SK-N-SH (cell line): ENCODE measurements around the gene OGFR. TPM values are rescaled to one million over a fixed set of nuclear protein-coding genes. Genes with fewer than 3 reads are reported as not detected.

Experiments used
- CTCF ChIA-PET: fragments of 300-600, 350-600 bp; formaldehyde crosslinking; extraction: SDS; loops from one replicate; lab custom pipeline; 2021; lab: Yijun Ruan, JAX
- POLR2A ChIA-PET: fragments of 350-600 bp; sonication (Branson Sonifier 250); formaldehyde crosslinking; extraction: SDS; loops from one replicate; lab custom pipeline; 2020; ENCODE audit warnings: antibody characterized with exemption, inconsistent platforms; lab: Yijun Ruan, JAX
- DNase-seq: peaks from one replicate; pipeline ENCODE4 v3.0.0; 2012
- H2AFZ ChIP-seq: fragments of 200-600 bp; sonication (generic); 2 replicates; pipeline ENCODE4 v1.8.1; 2016; ENCODE audit warnings: antibody characterized with exemption, mild to moderate bottlenecking, low read depth
- H3F3A ChIP-seq: fragments of 200-600 bp; sonication (generic); replicated peaks from 2 replicates; pipeline ENCODE3; 2016; ENCODE audit warnings: antibody characterized with exemption, mild to moderate bottlenecking; ENCODE audit not compliant: insufficient read depth
- H3K27ac ChIP-seq, 2 experiments: fragments of 200-500 bp in 1 of 2; fragments of 200-600 bp in 1 of 2; sonication (Bioruptor generic) in 1 of 2; sonication (generic), shearing (Covaris generic) in 1 of 2; 2 replicates each; pipeline versions ENCODE4 v1.5.1 to v1.6.1; 2014 to 2016; ENCODE audit warnings: low read depth in 2 of 2, inconsistent platforms in 1 of 2, low read length in 1 of 2, mild to moderate bottlenecking in 1 of 2, mixed read lengths in 1 of 2
- H3K27me3 ChIP-seq: fragments of 200-600 bp; sonication (generic), shearing (Covaris generic); 2 replicates; pipeline ENCODE4 v1.6.1; 2016; ENCODE audit warnings: mixed run types; ENCODE audit not compliant: insufficient read depth
- H3K36me3 ChIP-seq, 2 experiments: fragments of 200-500 bp in 1 of 2; fragments of 200-600 bp in 1 of 2; sonication (Bioruptor generic) in 1 of 2; sonication (generic) in 1 of 2; replicated peaks in 1 of 2; 2 replicates each; pipeline versions ENCODE3 to v1.5.1; 2014 to 2016; ENCODE audit warnings: low read length in 1 of 2, mild to moderate bottlenecking in 1 of 2; ENCODE audit not compliant: insufficient read depth in 2 of 2, control insufficient read depth in 1 of 2
- H3K4me1 ChIP-seq, 2 experiments: fragments of 200-500 bp in 1 of 2; fragments of 200-600 bp in 1 of 2; sonication (Bioruptor generic) in 1 of 2; sonication (generic), shearing (Covaris generic) in 1 of 2; 2 replicates each; pipeline versions ENCODE4 v1.5.1 to v1.6.1; 2014 to 2016; ENCODE audit warnings: low read depth in 1 of 2, low read length in 1 of 2, mixed run types in 1 of 2; ENCODE audit not compliant: insufficient read depth in 2 of 2, control insufficient read depth in 1 of 2
- H3K4me2 ChIP-seq: fragments of 200-600 bp; sonication (generic), shearing (Covaris generic); 2 replicates; pipeline ENCODE4 v1.6.1; 2017; ENCODE audit warnings: mixed run types
- H3K4me3 ChIP-seq, 2 experiments: fragments of 200-500 bp in 1 of 2; fragments of 200-600 bp in 1 of 2; sonication (Bioruptor generic) in 1 of 2; sonication (generic), shearing (Covaris generic) in 1 of 2; 2 replicates each; pipeline versions ENCODE4 v1.5.1 to v1.8.1; 2014 to 2016; ENCODE audit warnings: low read depth in 2 of 2, inconsistent platforms in 1 of 2, low read length in 1 of 2, mild to moderate bottlenecking in 1 of 2, mixed read lengths in 1 of 2, moderate library complexity in 1 of 2
- H3K79me2 ChIP-seq: fragments of 200-600 bp; sonication (generic); 2 replicates; pipeline ENCODE4 v1.8.1; 2017; ENCODE audit warnings: mild to moderate bottlenecking; ENCODE audit not compliant: insufficient read depth
- H3K9ac ChIP-seq: fragments of 200-600 bp; sonication (generic); 2 replicates; pipeline ENCODE4 v1.6.1; 2017; ENCODE audit warnings: mixed run types
- H3K9me2 ChIP-seq: fragments of 200-600 bp; sonication (generic); 2 replicates; pipeline ENCODE4 v1.6.1; 2017; ENCODE audit warnings: mixed run types
- H3K9me3 ChIP-seq: fragments of 200-600 bp; sonication (generic); 2 replicates; pipeline ENCODE4 v1.6.1; 2017; ENCODE audit warnings: mixed run types, mild to moderate bottlenecking, moderate library complexity
- H4K20me1 ChIP-seq: fragments of 200-600 bp; sonication (generic); 2 replicates; pipeline ENCODE4 v1.6.1; 2017; ENCODE audit warnings: mild to moderate bottlenecking, mixed run types; ENCODE audit not compliant: insufficient read depth
- CHD2 ChIP-seq: fragments of 150-350 bp; IDR thresholded peaks from 2 replicates; pipeline ENCODE4 v1.6.1; 2018; ENCODE audit warnings: low read length; ENCODE audit not compliant: partially characterized antibody
- ELF1 ChIP-seq: IDR thresholded peaks from 2 replicates; pipeline ENCODE4 v1.4.0; 2012
- EP300 ChIP-seq, 2 experiments: IDR thresholded peaks; 2 replicates each; pipeline versions ENCODE4 v1.4.0 to v1.6.1; 2012; ENCODE audit warnings: borderline replicate concordance in 1 of 2, low read depth in 1 of 2, low read length in 1 of 2
- EZH2phosphoT487 ChIP-seq: fragments of 200-600 bp; sonication (generic); IDR thresholded peaks from 2 replicates; pipeline ENCODE4 v1.6.1; 2017; ENCODE audit warnings: low read depth, mixed run types, mild to moderate bottlenecking, antibody characterized with exemption, moderate library complexity, borderline replicate concordance
- FOXM1 ChIP-seq: IDR thresholded peaks from 2 replicates; pipeline ENCODE4 v1.4.0; 2012; ENCODE audit warnings: low read depth, mild to moderate bottlenecking
- GATA2 ChIP-seq: sonication (generic); formaldehyde crosslinking; IDR thresholded peaks from 2 replicates; pipeline ENCODE4 v1.5.0; 2020; ENCODE audit warnings: mild to moderate bottlenecking, missing genetic modification reagents
- IRF3 ChIP-seq: fragments of 150-350 bp; IDR thresholded peaks from 2 replicates; pipeline ENCODE4 v1.6.1; 2016; ENCODE audit warnings: mild to moderate bottlenecking, low read depth, low read length
- JUND ChIP-seq: IDR thresholded peaks from 2 replicates; pipeline ENCODE4 v1.4.0; 2012
- MEF2A ChIP-seq: IDR thresholded peaks from 2 replicates; pipeline ENCODE4 v1.4.0; 2012; ENCODE audit warnings: low read depth, borderline replicate concordance
- NFIC ChIP-seq: IDR thresholded peaks from 2 replicates; pipeline ENCODE4 v1.4.0; 2012; ENCODE audit warnings: borderline replicate concordance
- POLR2AphosphoS5 ChIP-seq: IDR thresholded peaks from 2 replicates; pipeline ENCODE4 v1.6.1; 2012; ENCODE audit warnings: low read depth, low read length
- RAD21 ChIP-seq: IDR thresholded peaks from 2 replicates; pipeline ENCODE4 v1.6.1; 2012; ENCODE audit warnings: mild to moderate bottlenecking, low read length
- RCOR1 ChIP-seq: fragments of 150-350 bp; IDR thresholded peaks from 2 replicates; pipeline ENCODE4 v1.6.1; 2017; ENCODE audit warnings: antibody characterized with exemption, low read length
- RFX5 ChIP-seq: IDR thresholded peaks from 2 replicates; pipeline ENCODE4 v1.6.1; 2012; ENCODE audit warnings: mild to moderate bottlenecking, improper control_type of control experiment, low read length
- RXRA ChIP-seq: IDR thresholded peaks from 2 replicates; pipeline ENCODE4 v1.4.0; 2012; ENCODE audit warnings: low read depth, mild to moderate bottlenecking, borderline replicate concordance
- SIN3A ChIP-seq: IDR thresholded peaks from 2 replicates; pipeline ENCODE4 v1.6.1; 2012; ENCODE audit warnings: low read depth, mild to moderate bottlenecking, low read length, moderate library complexity, borderline replicate concordance
- TCF12 ChIP-seq: IDR thresholded peaks from 2 replicates; pipeline ENCODE4 v1.4.0; 2012
- ZBTB33 ChIP-seq: IDR thresholded peaks from 2 replicates; pipeline ENCODE4 v1.4.0; 2012; ENCODE audit warnings: low read depth, borderline replicate concordance
- WGBS: methylation state at CpG from one replicate; pipeline ENCODE4 v1.1.6; 2017; ENCODE audit warnings: low lambda C conversion rate; 5-methylcytosine and 5-hydroxymethylcytosine counted together
- polyA plus RNA-seq, 3 experiments: library from polyadenylated mRNA; depleted of rRNA; stranded (reverse); fragments of >200 nt; gene quantifications; 2 replicates each; pipeline ENCODE4 v1.2.3, GENCODE V29; 2012
- TF ChIP-seq, protein P1 (sequence below): IDR thresholded peaks from 2 replicates; pipeline ENCODE4; 2012
- TF ChIP-seq, protein P2 (sequence below): fragments of 200-600 bp; sonication (generic); IDR thresholded peaks from 2 replicates; pipeline ENCODE4 v1.6.1; 2017; ENCODE audit warnings: antibody characterized with exemption, mild to moderate bottlenecking, moderate library complexity

Gene OGFR
- polyA plus RNA-seq, 1 of the 3 experiments (the other 2 are of a cell fraction) = 60.8 TPM

DNA sequence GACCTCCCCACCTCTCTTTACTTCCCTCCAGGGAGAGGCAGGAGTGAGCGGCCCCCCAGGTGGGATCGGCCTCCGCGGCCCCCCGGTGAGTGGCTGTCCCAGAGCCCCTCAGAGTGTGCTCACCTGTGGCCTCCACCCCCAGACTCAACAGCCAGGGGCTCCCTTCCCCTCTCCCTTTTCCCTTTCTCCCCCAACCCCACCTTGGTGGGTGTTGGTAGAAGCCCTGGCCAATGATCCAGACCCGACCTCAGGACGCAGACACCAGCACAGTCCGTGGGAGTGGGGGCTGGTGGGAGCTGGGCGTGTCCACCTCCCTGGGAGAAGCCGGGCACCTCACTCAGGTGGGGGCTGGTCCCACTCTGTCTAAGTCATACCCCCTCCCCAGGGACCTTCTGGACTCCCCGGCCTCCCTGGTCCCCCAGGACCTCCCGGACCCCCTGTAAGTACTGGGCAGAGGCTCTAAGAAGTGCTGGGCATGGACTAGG lies 17.1 kb downstream of the OGFR start:
- ChIA-PET POLR2A (no interaction called here), CTCF (interaction anchor here (1.1 to 2.6 kb wide), 13 partner anchors 11 to 412 kb away, joined by 3 to 40 read pairs (median 8); partner anchors contain the start of gene DIDO1)
- Histone ChIP-seq H3K9me2 (no peaks in the 10 kb centered on the region), H3F3A (peaks cover 8% of the 10 kb centered on the region), H3K36me3 (no peaks in the 10 kb centered on the region), H4K20me1 (no peaks in the 10 kb centered on the region)
- no peak for TF ChIP-seq RFX5
- no peak for TF ChIP-seq RAD21
- TF ChIP-seq RXRA = no peak
- no peak for TF ChIP-seq NFIC
- no peak for TF ChIP-seq ZBTB33
- TF ChIP-seq, protein P1, sequence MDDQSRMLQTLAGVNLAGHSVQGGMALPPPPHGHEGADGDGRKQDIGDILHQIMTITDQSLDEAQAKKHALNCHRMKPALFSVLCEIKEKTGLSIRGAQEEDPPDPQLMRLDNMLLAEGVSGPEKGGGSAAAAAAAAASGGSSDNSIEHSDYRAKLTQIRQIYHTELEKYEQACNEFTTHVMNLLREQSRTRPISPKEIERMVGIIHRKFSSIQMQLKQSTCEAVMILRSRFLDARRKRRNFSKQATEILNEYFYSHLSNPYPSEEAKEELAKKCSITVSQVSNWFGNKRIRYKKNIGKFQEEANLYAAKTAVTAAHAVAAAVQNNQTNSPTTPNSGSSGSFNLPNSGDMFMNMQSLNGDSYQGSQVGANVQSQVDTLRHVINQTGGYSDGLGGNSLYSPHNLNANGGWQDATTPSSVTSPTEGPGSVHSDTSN = no peak
- TF ChIP-seq EZH2phosphoT487 = no peak
- no peak for TF ChIP-seq GATA2
- no peak for TF ChIP-seq FOXM1
- TF ChIP-seq IRF3 = no peak
- TF ChIP-seq TCF12 = no peak
- TF ChIP-seq, protein P2, sequence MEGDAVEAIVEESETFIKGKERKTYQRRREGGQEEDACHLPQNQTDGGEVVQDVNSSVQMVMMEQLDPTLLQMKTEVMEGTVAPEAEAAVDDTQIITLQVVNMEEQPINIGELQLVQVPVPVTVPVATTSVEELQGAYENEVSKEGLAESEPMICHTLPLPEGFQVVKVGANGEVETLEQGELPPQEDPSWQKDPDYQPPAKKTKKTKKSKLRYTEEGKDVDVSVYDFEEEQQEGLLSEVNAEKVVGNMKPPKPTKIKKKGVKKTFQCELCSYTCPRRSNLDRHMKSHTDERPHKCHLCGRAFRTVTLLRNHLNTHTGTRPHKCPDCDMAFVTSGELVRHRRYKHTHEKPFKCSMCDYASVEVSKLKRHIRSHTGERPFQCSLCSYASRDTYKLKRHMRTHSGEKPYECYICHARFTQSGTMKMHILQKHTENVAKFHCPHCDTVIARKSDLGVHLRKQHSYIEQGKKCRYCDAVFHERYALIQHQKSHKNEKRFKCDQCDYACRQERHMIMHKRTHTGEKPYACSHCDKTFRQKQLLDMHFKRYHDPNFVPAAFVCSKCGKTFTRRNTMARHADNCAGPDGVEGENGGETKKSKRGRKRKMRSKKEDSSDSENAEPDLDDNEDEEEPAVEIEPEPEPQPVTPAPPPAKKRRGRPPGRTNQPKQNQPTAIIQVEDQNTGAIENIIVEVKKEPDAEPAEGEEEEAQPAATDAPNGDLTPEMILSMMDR = no peak
- TF ChIP-seq JUND = no peak
- no peak for TF ChIP-seq EP300 (IDR thresholded peaks at IDR 0.05; ENCODE audit: borderline replicate concordance in 1 of 2, low read depth in 1 of 2, low read length in 1 of 2)
- no peak for TF ChIP-seq POLR2AphosphoS5
- no peak for TF ChIP-seq CHD2
- TF ChIP-seq RCOR1 = no peak
- no peak for TF ChIP-seq SIN3A
- TF ChIP-seq ELF1 = no peak
- no peak for TF ChIP-seq MEF2A
- TF ChIP-seq, all 33 proteins: peak for 0
- Histone ChIP-seq H3K79me2 (no peaks in the 10 kb centered on the region), H3K4me2 (no peak overlapping the region), H3K4me1 (peaks cover 19 to 65% of the 10 kb centered on the region in 2 experiments; a peak in 3 of 4 replicates), H3K27ac (no peak overlapping the region; a peak in 1 of 4 replicates), H3K9ac (no peak overlapping the region), H3K9me3 (no peaks in the 10 kb centered on the region), H2AFZ (no peak overlapping the region), H3K4me3 (no peak overlapping the region), H3K27me3 (no peaks in the 10 kb centered on the region)
- no peak for DNase-seq
- 90% methylated on average over 2 of the region's 12 CpGs for WGBS
